ENCODE results near the gene CCL22. TPM values are rescaled to one million over a fixed set of nuclear protein-coding genes. Genes with fewer than 3 reads are reported as not detected.
"Not testable (repeated sequence)": the region's sequence is repeated elsewhere in the genome, so short reads cannot be mapped to it uniquely, and the experiment has no call there.

Gene CCL22
- polyA plus RNA-seq, 2 of the 4 experiments (the other 2 are of a cell fraction) = not detected

DNA sequence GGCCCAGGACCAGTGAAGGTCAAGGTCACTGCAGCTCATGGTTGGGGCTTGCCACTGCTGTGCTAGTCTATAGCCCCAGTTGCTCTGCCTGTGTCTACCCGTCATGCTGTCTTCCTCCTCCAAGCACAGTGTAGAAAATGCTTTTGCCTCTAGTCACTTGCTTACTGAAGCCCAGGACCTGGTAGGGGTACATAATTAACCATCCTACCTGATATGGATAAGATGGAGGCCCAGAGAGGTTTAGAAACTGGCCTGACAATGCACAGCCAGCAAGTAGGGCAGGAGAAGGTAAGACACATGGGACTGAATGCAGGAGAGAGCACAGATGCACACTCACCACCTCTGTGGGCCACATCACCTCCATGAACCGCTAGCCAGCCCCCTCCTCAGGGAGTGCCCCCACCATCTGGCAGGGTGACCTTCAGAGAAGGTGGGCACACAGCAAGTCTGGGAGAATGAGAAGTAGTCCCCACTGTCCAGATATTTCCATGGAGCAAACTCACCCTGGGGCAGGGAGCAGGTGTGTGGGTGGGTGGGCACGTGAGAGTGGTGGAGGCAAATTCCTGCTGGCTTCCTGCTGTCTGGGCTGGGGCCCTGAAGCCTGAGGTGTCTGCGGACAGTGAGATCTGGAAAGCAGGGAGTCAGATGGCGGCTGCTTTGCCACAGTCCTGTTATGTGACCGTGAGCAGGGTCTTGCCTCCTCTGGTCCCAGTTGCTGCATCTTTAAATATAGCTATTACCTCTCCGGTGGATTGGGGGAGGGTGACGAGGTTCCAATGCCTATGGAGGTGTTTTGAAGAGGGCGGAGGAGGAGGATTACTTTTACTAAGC is 14.7 kb downstream of the CCL22 start:
- Histone ChIP-seq H3K9me3 (no peaks in the 10 kb centered on the region), H3K27ac (peak overlapping the region; percentile 32 to 80; a peak in 5 of 6 replicates), H3K4me2 (peak overlapping the region; percentile 61), H3K4me1 (peaks cover 43% of the 10 kb centered on the region), H3K4me3 (no peak overlapping the region)
- FAIRE-seq (no peak), DNase-seq (ENCODE audit: low read depth in 1 of 2, low spot score in 1 of 2) (no peak), ATAC-seq (0 out of 6 replicates have a peak, but pooled peaks of 1 of the 2 experiments have one; percentile 6)
- ChIA-PET CTCF (interaction anchor here (0.8 to 1.8 kb wide), 9 partner anchors 10 to 73 kb away, joined by 3 to 7 read pairs (median 4); no protein-coding TSS in a partner anchor), POLR2A (no interaction called here)
- 71% methylated on average over 9 of the region's 9 CpGs for WGBS (ENCODE audit: missing lambda C conversion rate)
- TF ChIP-seq ZFP36 (IDR thresholded peaks at IDR 0.05; ENCODE audit: borderline replicate concordance, partially characterized antibody) (peak; percentile 27), NR3C1 (IDR thresholded peaks at IDR 0.05) (no peak)

DNA sequence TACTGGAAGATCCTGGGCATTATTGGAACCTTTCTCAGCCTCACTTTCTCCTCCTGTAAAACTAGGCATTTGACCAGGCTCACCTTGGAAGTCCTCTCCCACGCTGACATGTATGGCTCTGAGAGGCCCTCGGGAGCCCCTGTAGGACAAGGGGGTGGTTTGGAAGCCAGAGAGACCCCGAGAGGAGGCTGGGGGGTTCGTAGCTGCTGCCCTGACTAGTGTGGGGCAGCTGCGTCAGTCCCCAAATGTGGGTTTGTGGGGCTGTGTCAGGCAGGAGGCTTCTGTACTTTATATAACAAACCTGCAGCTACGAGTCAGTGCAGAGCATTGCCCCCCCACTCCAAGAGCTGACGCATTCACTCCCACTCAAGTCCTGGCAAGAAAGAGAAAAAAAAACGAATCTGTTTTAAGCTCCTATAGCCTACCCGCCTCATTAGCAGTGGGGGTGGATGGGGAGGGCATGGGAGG is 15.5 kb downstream of the CCL22 start:
- WGBS (ENCODE audit: missing lambda C conversion rate) = 68% methylated on average over 9 of the region's 9 CpGs
- Histone ChIP-seq H3K9me3 (no peaks in the 10 kb centered on the region), H3K4me1 (peaks cover 50% of the 10 kb centered on the region), H3K4me3 (no peak overlapping the region), H3K4me2 (no peak overlapping the region), H3K27ac (peak overlapping the region; percentile 32 to 80; a peak in 4 of 6 replicates)
- DNase-seq (ENCODE audit: low read depth in 1 of 2, low spot score in 1 of 2) (no peak), ATAC-seq (no peak), FAIRE-seq (no peak)
- CTCF ChIA-PET = interaction anchor here (1.0 to 1.8 kb wide), 6 partner anchors 18 to 73 kb away, joined by 3 to 6 read pairs (median 4); no protein-coding TSS in a partner anchor
- POLR2A ChIA-PET = no interaction called here
- TF ChIP-seq ZFP36 (IDR thresholded peaks at IDR 0.05; ENCODE audit: borderline replicate concordance, partially characterized antibody) (no peak), ZNF302 (CRISPR knock-in tag; IDR thresholded peaks at IDR 0.05) (no peak), PHF8 (IDR thresholded peaks at IDR 0.05; ENCODE audit: borderline replicate concordance, low read depth) (no peak), SMC3 (IDR thresholded peaks at IDR 0.05) (no peak)

DNA sequence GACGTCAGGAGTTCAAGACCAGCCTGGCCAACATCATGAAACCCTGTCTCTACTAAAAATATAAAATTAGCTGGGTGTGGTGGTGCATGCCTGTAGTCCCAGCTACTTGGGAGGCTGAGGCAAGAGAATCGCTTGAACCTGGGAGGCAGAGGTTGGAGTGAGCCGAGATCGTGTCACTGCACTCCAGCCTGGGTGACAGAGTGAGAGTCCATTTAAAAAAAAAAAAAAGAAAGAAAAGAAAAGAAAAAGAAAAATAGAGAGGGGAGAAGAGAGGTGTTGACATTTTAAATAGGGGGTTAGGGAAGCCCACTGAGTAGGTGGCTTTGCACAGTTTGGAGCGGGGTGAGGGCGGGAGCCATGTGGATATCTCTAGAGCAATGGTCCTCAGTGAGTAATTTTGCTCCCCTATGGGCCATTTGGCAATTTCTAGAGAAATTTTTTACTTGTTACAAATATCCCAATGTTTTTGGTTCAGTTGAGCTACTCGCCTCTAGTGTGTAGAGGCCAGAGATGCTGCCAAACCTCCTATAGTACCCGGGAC is 16.4 kb downstream of the CCL22 start:
- H3K4me2 ChIP-seq; ATAC-seq; FAIRE-seq; H3K4me3 ChIP-seq; DNase-seq (ENCODE audit: low read depth in 1 of 2, low spot score in 1 of 2); POLR2A ChIA-PET; H3K9me3 ChIP-seq: not testable (repeated sequence)
- H3K27ac ChIP-seq = 0 out of 6 replicates have a peak overlapping the region, but pooled peaks of 1 of the 2 experiments have one; percentile 2
- WGBS (ENCODE audit: missing lambda C conversion rate) = 80% methylated on average over 8 of the region's 8 CpGs
- H3K4me1 ChIP-seq = peaks cover 59% of the 10 kb centered on the region
- CTCF ChIA-PET = interaction anchor here (1.5 to 1.9 kb wide), 6 partner anchors 42 to 74 kb away, joined by 4 to 15 read pairs (median 6); no protein-coding TSS in a partner anchor

DNA sequence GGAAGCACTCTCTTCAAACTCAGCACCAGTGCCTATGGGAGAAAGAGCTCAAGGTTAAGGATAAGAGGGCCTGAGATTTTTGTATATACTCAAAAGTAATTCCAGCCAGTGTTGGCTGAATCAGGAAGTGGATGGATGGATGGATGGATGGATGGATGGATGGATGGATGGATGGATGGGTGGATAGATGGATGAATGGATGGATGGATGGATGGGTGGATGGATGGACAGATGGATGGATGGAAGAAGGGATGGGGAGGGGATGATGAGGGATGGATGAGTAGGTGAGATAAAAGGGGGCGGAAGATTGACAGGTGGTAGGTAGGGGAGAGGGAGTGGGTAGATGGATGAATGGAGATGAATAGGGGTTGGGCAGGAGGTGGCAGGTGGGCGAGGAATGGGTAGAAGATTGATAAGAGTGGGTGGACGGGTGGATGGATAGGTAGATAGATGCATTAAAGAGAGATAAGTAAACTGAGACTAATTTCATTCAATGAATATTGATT is 17.8 kb downstream of the CCL22 start:
- no peak for TF ChIP-seq ZC3H11A (IDR thresholded peaks at IDR 0.05)
- no peak for TF ChIP-seq RAD21 (conservative IDR thresholded peaks at IDR 0.05 in 1 of 2, IDR thresholded peaks at IDR 0.05 in 1 of 2)
- no peak for TF ChIP-seq MAFK (IDR thresholded peaks at IDR 0.05; ENCODE audit: partially characterized antibody)
- no peak for TF ChIP-seq TP53 (CRISPR knock-in tag; IDR thresholded peaks at IDR 0.05)
- TF ChIP-seq, protein P1, sequence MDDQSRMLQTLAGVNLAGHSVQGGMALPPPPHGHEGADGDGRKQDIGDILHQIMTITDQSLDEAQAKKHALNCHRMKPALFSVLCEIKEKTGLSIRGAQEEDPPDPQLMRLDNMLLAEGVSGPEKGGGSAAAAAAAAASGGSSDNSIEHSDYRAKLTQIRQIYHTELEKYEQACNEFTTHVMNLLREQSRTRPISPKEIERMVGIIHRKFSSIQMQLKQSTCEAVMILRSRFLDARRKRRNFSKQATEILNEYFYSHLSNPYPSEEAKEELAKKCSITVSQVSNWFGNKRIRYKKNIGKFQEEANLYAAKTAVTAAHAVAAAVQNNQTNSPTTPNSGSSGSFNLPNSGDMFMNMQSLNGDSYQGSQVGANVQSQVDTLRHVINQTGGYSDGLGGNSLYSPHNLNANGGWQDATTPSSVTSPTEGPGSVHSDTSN (IDR thresholded peaks at IDR 0.05) = no peak
- no peak for TF ChIP-seq KDM5A (IDR thresholded peaks at IDR 0.05)
- no peak for TF ChIP-seq RNF2 (IDR thresholded peaks at IDR 0.05; ENCODE audit: borderline replicate concordance, low read depth)
- no peak for TF ChIP-seq ESRRA (IDR thresholded peaks at IDR 0.05; ENCODE audit: borderline replicate concordance, low read length)
- DNase-seq (ENCODE audit: low read depth in 1 of 2, low spot score in 1 of 2) = no peak
- Histone ChIP-seq H3K4me2 (no peak overlapping the region), H3K4me3 (no peak overlapping the region), H3K4me1 (peaks cover 69% of the 10 kb centered on the region), H3K9me3 (no peaks in the 10 kb centered on the region), H3K27ac (peak overlapping the region in 1 of 2 experiments; percentile 83; a peak in 2 of 6 replicates)
- no peak for ATAC-seq
- ChIA-PET POLR2A (no interaction called here), CTCF (interaction anchor here (0.6 to 1.9 kb wide), 4 partner anchors 33 to 76 kb away, joined by 3 to 15 read pairs (median 5); no protein-coding TSS in a partner anchor)
- 92% methylated on average over 3 of the region's 3 CpGs for WGBS (ENCODE audit: missing lambda C conversion rate)
- no peak for FAIRE-seq

All from A549 (cell line).